Measurements from ENCODE around the gene NKIRAS1.
"Not testable (repeated sequence)": the region's sequence is repeated elsewhere in the genome, so short reads cannot be mapped to it uniquely, and the experiment has no call there.

Gene NKIRAS1

DNA sequence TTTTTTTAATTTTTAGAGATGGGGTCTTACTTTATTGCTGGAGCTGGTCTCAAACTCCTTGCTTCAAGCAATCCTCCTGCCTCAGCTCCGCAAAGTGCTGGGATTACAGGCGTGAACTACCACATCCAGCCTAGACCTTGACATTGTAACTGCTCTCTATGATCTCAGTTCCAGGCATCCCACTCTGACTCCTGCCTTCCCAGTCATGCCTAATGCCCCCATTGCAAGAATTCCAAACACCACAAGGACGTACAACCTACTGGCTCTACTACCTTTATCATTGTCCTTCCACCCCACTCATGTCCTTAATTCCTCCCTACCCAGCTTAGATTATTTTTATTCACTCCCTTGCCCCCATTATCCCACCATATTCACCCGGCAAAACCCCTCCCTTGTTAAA lies 21.6 kb downstream of the NKIRAS1 start:
- no peak for DNase-seq

DNA sequence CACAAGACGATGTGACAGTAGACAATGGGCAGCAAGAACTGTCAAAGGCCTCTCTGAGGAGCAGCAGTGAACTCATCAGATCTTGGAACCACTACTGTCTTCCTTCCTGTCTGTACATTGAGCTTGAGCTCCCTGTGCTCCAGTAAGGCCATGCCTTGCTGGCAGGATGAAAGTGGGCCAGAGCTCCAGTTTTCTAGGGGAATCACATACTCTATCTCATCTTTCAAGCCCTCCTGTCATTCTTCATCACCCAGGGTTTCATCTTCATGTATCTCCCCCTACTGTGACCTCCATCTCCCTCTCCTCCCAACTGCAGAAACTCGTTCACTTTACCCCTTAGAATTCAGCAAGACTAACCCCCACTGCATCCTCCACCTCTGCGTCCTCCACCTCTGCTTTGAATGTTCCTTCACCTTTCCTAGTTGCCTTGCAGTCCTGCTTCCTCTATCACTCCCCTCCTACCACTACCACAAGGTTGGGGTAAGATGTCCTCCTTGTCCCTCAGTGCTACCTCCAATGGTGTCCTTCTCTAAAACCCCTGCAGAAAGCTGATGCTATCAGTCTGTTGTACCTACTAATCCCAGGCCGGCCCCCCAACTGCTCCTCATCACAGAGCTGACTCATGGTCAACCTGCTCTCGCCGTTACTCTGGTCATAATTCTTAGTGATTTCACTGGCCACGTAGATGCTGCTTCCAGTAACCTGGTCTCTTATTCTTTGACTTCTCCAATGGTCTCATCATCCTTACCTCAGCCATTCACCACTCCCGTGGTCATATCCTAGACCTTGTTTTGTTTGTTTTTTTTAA lies 22.3 kb downstream of the NKIRAS1 start:
- DNase-seq, result no peak

DNA sequence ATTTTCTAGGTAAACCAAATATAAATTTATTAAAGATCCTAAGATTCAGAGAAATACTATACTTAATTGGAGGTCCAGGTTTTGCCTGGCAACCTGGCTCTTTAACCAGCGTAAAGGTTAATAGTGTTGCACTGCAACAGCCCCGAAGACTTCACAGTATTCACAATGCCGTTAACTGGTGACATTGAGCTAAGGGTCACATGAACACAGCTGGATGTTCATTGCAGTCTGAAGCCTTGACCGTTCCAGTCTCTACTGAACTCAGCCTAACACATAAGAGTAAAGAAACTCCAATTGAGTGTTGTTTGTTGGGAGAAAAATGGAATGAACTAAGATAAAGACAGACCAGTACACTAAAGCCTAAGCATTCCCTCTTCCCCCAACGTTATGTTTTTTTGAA lies 26.8 kb downstream of the NKIRAS1 start:
- DNase-seq, result no peak

DNA sequence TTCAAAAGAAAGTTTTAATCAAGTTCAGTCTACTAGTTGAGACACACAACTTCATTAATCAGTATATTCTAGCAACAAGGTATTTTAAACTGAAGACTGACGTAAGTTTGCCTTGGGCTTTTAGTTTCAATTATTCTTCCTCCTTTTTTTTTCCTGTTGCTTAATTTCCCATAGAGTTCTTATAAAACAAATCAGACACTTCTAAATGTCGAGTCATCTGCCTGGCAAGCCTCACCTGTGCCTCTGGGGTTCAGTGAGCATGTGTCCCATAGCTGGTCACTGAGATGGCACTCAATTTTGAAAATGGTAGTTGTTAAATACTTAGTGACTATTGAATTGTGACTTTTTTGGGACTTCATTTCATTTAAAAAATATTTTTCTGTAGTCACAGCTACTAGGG lies 27.4 kb downstream of the NKIRAS1 start:
- DNase-seq, result no peak

DNA sequence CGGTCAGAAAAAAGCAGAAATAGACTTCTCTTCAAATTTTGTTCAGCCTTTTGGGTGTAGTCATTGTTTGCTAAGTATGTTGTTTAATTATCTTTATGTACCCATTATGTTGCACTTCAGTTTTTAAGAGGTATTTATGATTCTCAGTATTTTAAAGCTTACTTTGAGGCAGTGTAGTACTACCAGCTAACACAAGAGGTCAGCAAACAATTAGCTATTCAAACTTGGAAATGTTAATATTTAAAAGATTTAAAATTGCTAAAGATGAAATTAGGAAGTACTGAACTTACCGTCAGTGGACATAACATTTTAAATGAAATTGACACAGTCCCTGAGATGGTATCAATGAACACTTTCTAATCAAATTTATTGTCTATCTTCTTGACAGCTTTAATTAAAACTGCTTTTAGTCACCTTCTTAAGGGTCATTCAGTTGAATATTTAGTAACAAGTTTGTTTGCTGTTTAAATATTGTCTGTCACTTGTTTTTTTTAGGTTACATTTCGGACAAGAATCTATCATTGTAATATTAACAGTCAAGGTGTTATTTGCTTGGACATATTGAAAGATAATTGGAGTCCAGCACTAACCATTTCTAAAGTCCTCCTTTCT lies 28.1 kb downstream of the NKIRAS1 start:
- no peak for DNase-seq

DNA sequence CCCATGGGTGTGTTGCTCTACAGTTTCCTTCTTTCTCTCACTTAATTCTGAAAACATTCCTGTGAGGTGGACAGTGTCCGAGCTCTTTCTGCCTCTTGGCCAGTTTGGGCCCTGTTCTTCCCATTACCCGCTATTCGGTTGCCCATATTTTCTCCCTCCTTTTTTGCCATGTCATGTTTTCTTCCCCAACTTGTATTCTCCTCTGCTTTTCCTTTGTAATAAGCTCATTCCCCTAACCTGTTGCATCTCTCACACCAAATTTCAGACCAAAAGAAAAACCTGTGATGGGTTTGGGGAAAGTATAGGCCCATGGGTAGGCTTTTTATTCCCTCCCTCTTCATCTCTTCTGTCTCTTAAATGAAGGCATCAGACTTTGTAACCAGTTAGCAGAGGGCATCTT lies 30.5 kb downstream of the NKIRAS1 start:
- no peak for DNase-seq

DNA sequence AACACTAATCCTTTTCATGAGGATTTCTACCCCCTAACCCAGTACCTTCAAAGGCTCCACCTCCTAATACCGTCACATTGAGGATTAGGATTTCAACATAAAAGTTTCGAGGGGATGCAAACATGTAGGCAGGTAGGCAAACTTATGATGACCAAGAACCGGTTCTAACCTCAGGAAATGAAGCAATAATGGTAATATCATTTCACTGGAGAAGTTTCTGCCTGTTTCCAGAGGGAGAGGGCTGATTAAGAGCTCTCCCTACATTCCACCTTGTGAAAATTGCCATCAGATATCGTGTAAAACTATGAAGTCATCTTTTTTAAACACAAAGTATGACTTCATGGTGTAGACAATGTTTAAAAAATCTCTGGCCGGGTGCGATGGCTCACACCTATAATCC lies 31.6 kb downstream of the NKIRAS1 start:
- no peak for DNase-seq

DNA sequence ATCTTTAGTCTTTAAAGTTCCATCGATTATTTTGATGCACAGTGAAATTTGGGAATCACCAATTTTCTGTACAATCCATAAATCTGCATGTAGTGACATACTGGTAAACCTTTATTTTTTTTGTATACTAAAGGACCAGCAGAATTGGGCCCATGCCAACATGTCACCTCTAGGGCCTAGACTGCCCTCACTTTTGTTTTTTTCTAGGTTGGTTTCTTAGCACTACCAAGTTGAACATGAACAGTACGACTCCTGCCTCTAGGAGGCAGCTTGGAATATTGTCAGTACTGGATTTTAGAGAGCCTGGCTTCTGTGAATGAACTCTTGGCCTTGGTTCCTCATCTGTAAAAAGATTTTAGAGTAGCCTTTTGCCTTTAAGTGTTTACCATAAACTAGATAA lies 32.3 kb downstream of the NKIRAS1 start:
- no peak for DNase-seq

DNA sequence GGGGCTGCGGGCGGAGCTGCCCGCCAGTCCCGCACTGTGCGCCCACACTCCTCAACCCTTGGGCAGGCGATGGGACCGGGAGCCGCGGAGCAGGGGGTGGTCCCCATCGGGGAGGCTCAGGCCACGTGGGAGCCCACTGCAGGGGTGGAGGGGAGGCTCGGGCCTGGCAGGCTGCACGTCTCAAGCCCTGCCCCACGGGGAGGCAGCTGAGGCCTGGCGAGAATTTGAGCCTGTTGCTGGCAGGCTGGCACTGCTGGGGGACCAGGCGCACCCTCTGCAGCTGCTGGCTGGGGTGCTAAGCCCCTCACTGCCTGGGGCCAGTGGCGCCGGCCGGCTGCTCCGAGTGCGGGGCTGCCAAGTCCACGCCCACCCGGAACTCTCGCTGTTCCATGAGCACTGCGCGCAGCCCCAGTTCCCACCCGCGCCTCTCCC lies 34.3 kb downstream of the NKIRAS1 start:
- no peak for DNase-seq

DNA sequence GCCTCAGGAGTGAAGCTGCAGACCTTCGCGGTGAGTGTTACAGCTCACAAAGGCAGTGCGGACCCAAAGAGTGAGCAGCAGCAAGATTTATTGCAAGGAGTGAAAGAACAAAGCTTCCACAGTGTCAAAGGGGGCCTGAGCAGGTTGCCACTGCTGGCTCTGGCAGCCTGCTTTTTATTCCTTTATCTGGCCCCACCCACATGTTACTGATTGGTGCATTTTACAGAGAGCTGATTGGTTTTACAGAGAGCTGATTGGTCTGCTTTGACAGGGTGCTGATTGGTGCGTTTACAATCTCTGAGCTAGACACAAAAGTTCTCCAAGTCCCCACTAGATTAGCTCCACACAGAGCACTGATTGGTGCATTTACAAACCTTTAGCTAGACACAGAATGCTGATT lies 34.8 kb downstream of the NKIRAS1 start:
- DNase-seq, result not testable (repeated sequence)

DNA sequence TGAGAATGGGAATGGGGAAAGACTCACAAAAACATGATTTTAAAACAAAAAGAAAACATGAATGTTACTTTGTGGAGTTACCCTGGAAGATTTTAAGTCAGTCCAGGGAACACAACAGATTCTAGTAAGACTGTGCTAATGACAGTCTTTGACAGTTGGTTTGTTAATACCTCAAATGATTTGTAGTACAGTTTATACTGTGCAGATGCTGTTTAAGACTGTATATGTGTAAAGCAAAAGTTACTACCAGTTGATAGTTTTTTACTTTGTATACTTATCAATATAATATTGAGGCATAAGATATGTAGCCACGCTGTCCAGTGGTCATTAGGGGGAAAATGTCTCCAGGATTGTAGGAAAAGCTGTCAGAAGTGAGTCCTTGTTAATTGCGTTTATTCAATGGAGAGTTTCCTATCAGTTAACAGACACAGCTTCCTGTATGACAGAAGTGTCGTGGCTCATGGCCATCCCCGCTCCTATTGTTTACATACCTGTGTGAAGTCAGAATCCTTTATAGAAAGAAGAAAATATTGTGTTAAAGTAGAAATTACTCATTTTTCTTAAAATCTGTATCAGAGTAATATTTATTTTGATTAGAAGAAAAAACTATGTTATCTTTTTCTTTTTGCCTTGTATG lies 36.0 kb downstream of the NKIRAS1 start:
- peak; percentile 11 for DNase-seq

DNA sequence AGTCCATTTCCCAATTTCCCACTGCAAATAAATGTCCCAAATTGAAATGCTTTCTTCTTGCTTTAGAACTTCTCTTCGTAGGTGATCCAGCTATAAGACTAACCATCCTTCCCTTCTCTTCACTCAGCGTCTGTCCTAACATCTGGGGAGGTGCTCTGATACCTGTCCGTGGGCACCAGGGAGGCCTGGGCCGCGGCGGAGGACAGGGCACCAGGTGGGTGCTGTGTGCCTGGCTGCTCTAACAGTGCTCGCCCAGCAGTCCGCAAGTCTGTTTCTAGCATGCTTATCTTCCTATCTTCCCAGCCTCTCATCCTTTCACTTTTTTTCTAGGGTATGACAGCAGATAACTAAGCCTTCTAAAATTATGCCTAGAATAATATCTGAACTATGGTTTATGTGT lies 37.3 kb downstream of the NKIRAS1 start:
- no peak for DNase-seq

DNA sequence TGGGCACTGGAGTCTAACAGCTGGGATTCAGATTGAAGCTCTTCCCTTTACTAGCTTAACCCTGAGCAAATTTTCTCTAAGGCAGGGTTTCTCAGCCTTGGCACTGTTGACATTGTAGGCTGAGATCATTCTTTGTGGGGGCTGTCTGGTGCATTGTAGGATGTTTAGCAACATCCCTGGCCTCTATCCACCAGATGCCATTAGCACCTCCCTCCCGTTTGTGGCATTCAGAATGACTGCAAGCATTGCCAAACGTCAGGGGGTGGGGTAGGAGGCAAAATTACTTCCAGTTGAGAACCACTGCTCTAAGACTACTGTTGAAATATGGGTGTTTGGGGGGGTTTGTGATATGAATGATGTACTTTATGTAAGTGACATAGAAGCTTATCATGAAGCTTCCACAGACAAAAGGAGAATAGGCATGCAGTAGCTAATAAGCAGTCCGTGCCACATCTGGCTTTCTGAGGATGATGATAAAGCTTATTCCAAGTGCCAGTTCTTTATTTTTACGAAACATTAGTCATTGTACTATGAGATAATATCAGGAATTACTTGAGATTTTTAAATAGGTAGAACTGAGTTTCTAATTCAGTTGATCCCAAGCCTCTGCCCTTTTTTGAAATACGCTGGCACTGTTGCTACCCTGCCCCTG lies 39.3 kb downstream of the NKIRAS1 start:
- no peak for DNase-seq

DNA sequence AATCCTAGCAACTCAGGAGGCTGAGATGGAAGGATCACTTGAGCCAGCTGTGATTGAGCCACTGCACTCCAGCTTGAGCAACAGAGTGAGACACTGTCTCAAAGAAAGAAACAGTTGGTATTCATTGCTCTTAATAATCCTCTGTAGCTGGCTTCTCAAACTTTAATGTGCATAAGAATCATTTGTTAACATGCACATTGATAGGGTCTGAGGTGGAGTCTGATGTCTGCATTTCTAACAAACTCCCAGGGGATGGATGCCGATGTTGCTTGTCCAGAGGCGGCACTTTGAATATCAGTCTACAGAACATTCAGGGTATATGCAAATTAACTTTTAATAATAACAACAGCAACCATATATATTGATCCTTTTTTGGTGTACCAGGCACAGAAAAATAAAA lies 39.9 kb downstream of the NKIRAS1 start:
- no peak for DNase-seq

DNA sequence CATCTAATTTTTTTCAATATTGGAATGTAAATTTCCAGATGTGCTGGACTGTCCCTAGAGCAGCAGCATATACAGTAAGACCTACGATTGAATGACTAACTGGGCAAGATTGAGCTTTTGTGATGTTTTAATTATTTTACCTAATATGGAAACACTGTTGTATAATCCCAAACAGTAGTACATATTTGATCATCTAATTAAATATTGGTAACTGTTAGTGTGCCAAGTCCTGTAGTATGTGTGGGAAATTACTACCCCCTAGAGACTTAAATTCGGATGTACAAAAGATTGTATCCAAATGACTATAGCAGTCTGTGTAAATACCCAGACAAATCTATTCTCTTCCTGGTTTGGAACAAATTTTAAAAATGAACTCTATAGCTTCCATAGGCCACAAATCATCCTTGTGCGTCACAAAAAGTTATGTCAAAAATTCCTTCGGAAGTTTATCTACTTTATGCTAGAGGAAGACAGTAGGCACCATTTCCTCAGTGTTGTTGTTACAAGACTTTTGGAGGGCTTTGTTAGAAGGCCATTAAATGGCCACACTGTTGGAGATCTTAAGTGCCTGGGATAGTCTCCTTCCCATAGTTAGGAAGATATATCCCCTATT lies 41.6 kb downstream of the NKIRAS1 start:
- DNase-seq, result no peak

DNA sequence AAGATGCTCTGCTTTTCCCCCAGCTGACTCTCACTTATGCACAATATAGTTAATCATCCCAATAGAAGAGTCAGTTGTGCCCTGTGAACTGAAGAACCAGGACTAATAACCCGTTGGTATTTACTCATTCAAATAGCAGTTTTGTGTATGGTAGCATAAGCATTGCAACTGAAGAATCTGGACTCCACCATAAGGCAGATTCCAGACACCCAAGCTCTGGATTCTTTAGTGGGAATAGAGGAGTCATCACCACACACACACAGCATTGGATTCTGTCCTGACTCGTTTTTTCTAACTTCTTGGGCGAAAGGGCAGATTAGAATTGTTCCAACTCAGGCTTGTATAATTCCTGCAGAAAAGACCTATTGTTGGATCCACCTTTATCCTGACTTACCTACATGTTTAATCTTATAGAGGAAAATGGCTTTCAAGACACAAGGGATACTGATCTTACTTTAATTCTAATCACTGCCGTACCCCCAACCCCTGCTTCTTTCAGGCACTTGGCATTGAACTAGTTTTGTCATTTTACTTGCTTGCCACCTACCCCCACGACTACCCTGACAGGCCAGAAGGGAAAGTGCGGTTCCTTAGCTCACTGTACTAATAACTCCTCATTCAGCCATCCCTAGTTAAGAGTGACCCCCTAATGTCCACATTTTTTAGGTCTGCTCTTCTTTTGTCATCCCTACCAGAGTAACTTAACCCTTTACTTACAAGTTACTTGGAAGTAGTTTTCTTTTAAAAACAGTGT lies 42.3 kb downstream of the NKIRAS1 start:
- no peak for DNase-seq

DNA sequence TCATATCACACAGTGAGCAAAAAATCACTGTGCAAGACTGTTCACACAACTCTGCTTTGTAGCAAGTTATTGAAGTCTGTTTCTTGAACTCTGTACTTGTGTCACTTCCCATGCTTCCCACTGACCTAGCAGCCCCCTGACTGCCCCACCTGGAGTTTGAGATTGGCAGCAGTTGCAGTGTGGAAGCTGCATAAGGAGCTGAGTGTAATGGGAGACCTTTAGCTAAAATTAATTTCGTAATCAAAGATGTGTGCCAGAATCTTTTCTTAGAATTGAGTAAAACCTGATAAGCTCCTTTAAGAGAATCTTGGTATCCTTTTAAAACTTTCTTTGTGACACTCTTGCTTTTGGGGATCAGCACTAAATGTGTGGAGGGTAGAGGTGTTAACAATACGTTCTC lies 42.8 kb downstream of the NKIRAS1 start:
- no peak for DNase-seq

DNA sequence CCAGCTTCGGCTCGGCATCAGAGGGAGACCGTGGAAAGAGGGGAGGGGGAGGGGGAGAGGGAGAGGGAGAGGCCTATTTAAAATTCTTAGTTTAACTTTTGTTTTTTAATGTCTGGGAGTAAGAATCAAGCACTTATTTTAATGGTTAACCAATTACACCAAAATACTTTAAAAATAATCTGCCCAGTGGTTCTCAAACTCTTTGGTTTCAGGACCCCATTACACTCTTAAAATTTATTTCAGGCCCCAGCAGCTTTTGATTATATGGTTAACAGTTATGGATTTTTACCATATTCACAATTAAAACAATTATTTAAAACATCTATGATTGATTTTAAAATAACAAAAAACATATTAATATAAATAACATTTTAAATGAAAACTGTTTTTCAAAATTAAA lies 44.5 kb downstream of the NKIRAS1 start:
- no peak for DNase-seq

DNA sequence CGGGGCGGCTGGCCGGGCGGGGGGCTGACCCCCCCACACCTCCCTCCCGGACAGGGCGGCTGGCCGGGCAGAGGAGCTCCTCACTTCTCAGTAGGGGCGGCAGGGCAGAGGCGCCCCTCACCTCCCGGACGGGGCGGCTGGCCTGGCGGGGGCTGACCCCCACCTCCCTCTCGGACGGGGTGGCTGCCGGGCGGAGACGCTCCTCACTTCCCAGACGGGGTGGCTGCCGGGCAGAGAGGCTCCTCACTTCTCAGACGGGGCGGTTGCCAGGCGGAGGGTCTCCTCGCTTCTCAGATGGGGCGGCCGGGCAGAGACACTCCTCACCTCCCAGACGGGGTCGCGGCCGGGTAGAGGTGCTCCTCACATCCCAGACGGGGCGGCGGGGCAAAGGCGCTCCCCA lies 45.4 kb downstream of the NKIRAS1 start:
- DNase-seq, result not testable (repeated sequence)

DNA sequence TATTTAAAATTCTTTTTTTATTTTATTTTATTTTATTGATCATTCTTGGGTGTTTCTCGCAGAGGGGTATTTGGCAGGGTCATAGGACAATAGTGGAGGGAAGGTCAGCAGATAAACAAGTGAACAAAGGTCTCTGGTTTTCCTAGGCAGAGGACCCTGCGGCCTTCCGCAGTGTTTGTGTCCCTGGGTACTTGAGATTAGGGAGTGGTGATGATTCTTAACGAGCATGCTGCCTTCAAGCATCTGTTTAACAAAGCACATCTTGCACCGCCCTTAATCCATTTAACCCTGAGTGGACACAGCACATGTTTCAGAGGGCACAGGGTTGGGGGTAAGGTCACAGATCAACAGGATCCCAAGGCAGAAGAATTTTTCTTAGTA lies 46.1 kb downstream of the NKIRAS1 start:
- DNase-seq, result not testable (repeated sequence)

DNA sequence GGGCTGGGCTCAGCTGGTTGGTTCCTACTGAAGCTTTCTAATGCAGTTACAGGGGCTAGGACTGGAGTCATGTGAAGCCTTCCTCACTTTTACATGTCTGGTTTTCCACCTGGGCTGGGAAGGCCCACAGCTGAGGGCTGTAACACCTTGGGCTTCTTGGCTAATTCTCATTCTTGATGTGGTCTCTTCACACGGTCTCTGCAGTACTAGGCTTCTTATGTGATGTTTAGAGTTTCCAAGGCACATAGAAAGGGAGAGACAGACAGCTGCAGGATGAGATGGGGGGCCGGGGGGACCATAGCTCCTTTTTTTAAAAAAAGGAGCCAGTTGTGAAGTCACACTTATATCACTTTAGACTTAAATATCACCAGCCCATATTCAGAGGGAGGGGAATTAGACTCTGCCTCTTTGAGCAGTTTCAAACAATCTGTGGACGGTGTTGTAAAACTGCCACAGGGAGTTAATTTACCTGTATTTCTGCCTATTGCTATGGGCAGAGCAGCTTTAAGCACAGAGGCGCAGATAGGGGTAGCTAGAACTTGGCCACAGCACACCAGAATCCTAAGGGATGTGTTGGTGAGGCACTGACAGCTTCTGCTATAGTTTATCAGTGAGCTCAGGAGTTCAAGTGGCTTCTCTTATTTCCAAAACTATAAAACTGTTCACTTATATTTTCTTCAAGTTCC lies 46.7 kb downstream of the NKIRAS1 start:
- no peak for DNase-seq

DNA sequence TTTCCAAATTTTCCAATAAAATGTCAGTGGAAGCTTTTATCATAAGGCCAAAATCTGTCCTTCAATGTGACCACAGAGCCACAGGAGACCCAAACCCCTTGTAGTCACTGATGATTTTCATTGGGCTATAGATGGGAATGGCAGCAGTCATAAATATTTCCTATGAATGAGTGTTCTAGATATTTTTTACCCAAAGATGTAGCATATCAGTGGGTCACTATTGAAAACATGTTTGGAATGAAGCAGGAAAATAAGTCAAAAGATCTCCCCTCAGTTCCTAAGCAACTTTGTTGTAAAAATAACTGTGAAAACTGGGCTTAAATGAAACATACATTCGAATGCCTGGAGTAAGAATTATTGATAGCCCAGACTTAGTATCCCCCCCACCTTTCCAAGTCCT lies 49.0 kb downstream of the NKIRAS1 start:
- no peak for DNase-seq
